Mammary microvascular endothelial cell (primary cell): Measurements from ENCODE around the gene DRD2. TPM values are rescaled to one million over a fixed set of nuclear protein-coding genes. Genes with fewer than 3 reads are reported as not detected.

Experiments
- total RNA-seq: library from RNA; depleted of rRNA; stranded (reverse); fragments of >200 nt; gene quantifications from 2 replicates; pipeline ENCODE4 v1.2.3, GENCODE V29; 2015

DRD2 gene
- not detected in 2 replicates for total RNA-seq

GRCh38 chr11:113475160-113475761 is at the start of gene DRD2:
TSS of gene DRD2 (minus strand) at chr11:113475398. CDS start at chr11:113424651, 50,747 bp downstream.

GRCh38 chr11:113387605-113388211 is 87.5 kb downstream of the DRD2 start, which contains the start of gene ANKK1:
TSS of gene ANKK1 (plus strand) at chr11:113387779. CDS start at chr11:113387885, 106 bp downstream.

Other genes starting within 250 kb of the DRD2 start
- 3.8 and 7.0 TPM in 2 replicates for gene TTC12, start 160.8 kb downstream of the DRD2 start, total RNA-seq
- 0.05 TPM in 1 of 2 replicates, not detected in the other for gene ANKK1, start 87.6 kb downstream of the DRD2 start, total RNA-seq
- gene TMPRSS5, start 230.9 kb upstream of the DRD2 start, total RNA-seq: 0.10 TPM in 1 of 2 replicates, not detected in the other